GM19468 (cell line): ENCODE results near the gene ACER3.
"Not testable (repeated sequence)": the region's sequence is repeated elsewhere in the genome, so short reads cannot be mapped to it uniquely, and the experiment has no call there.

Source experiments
- ATAC-seq: cut with Tn5 transposase; IDR thresholded peaks from one replicate; pipeline ENCODE4 v1.9.1; 2021; ENCODE audit warnings: mild to moderate bottlenecking, moderate library complexity, moderate number of reproducible peaks; ENCODE audit not compliant: unreplicated experiment; ENCODE audit errors: extremely low read depth

Gene ACER3

DNA sequence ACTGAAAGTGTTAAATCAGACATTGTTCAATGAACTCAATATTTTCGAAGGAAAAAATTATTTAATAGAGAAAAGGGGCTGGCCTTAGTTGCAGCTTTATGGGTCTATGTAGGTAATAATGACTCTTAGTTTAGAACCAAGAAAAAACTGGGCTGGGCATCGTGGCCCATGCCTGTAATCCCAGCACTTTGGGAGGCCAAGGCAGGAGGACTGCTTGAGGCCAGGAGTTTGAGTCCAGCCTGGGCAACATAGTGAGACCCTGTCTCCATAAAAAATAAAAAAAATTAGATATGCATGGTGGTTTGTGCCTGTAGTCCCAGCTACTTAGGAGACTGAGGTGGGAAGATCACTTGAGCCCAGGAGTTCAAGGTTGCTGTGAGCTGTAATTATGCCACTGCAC, 2.1 kb downstream of the ACER3 start:
- ATAC-seq, result not testable (repeated sequence)

DNA sequence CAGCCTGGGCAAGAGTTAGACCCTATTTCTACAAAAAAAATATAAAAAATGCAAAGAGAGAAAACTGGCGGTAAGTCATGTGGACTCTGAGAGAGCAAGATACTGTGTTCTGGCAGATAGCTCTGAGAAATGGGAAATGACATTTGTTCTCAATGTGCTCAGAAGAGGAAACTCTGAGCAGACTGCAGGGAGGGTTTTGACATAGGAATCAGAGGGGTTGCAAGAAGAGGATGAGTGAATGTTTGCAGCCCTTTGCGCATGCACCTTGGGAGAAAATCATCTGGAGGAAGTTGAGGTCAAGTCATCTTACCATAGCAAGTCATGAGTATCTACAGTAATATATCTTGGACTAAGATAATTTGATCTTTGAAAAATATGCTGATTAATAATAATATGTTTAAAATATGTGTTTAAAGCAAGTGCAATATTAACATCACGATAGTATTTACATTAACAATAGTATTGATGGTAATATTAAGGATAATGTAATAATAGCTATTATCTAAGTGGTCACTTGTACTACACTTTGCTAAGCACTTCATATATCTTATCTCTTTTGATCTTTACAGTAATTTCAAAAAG, 2.6 kb downstream of the ACER3 start:
- no peak for ATAC-seq

DNA sequence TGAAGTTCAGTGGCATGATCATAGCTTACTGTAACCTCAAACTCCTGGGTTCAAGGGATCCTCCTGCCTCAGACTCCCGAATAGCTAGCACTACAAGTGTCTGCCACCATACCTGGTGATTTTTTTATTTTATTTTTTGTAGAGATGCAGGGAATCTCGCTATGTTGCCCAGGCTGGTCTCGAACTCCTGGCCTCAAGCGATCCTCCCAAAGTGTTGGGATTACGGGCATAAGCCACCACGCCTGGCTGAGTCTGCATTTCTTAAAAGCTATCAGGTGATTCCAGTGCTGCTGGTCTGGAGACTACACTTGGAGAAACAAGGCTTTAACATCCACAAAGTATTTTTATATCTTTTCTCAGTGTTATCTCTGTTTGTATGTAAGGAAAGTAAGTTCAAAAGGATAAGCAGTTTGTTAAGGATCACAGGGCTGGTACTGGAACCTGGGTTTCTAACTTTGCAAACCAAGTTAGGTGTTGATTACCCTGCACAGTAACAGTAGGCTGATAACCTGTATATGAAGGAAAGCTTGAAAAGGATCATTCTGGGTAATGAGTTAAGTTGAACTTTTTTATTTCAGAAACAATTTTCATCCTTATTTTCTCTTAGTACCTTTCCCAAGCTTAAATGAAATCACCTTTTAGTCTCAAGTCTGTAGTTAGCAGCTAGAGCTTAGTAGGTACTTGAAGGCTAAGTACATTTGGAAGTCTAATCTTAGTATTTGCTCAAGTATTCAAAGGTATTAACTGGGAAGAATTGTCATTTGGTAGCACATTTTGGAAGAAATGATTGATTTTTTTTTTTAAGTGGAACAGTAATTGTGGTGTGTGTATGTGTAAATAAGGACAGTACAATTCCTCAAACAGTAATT, 12.5 kb downstream of the ACER3 start:
- ATAC-seq, result no peak

DNA sequence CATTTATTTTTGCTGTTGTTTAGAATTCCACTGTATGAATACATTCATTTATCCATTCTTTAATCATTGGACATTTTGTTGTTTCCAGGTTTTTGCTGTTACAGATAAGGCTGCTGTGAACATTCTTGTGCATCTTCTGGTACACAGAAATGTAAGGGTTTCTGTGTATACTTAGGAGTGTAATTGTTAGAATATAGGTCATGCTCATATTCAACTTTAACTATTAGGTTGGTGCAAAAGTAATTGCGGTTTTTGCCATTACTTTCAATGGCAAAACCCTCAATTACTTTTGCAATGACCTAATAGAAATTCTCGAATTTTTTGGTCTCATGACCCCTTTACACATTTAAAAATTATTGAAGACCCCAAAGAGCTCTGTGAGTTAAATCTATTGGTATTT, 17.3 kb downstream of the ACER3 start:
- ATAC-seq, result no peak

DNA sequence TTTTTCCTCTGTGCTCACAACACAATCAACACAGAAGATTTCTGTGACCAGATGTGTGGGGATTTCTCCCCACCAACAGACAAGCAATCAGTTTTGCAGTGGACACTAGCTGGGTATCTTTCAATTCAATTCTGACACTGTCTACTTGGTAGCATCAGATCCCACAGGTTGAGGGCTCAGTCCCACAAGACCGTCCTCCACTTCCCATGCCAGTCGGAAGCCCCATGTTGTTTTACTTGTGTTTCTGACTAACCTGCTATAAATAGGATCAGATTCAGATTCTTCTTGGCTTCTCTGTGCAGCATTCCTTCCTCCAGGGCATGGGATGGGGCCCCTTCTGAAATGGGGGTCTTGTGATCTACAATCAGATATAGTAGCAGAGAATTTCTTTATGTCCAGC, 19.6 kb downstream of the ACER3 start:
- no peak for ATAC-seq

DNA sequence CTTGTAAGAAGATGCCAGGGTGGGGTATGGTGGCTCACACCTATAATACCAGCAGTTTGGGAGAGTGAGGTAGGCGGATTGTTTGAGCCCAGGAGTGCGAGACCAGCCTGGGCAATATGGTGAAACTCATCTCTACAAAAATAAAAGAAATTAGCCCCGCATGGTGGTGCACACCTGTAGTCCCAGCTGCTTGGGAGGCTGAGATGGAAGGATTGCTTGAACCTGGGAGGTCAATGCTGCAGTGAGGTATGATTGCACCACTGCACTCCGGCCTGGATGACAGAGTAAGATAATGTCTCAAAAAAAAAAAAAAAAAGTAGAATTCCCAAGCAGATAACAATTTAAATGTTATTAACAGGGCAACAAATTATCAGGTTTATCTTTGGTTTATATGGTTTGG, 20.2 kb downstream of the ACER3 start:
- ATAC-seq, result no peak

DNA sequence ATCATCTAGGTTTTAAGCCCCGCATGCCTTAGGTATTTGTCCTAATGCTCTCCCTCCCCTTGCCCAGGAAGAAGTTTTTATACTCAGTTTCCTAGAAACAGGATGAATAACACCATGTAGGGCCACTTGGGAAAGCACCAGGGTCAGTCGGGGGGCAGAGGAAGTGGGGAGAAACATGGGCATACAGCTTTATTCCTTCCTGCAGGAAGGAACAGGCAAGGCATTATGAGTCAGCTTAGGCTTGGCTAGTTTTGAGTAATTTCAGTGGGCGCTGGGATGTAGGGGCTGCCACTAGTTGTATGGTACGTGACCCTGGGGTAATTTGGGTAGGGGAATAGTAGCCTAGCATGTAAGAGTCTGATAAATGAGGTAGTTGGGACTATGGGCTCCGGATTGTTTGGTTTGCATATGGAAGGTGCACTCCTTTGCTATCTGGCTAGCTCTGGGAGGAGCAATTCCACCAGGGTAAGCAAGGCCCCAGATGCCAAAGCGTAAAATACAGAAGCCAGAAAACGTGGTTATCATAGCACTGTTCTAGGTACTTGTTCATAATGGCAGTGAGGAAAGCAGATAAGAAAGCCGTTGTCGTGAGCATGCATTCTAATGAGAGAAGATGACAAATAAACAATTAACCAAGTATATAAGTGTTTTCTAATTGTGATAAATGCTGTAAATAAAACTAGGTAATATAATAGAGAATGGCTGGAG, 24.8 kb downstream of the ACER3 start:
- no peak for ATAC-seq

DNA sequence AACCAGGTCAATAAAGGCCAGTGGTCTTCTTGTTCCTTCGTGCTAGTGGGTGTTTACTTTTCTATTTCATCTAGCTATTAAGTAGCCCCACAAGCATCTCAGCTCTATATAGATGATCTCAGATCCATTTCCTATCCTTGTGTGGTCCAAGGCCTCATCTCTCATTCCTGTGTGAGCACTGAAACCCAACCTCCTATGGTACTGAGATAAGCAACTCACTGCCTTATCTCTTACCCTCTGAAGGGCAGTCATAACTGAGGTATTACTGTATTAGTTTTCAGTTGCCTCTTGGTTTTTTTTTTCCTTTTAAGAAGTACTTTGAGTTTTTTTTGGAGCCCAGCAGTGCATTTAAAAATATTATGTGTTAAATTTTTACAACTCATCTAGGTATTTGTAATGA, 28.3 kb downstream of the ACER3 start:
- ATAC-seq, result no peak

DNA sequence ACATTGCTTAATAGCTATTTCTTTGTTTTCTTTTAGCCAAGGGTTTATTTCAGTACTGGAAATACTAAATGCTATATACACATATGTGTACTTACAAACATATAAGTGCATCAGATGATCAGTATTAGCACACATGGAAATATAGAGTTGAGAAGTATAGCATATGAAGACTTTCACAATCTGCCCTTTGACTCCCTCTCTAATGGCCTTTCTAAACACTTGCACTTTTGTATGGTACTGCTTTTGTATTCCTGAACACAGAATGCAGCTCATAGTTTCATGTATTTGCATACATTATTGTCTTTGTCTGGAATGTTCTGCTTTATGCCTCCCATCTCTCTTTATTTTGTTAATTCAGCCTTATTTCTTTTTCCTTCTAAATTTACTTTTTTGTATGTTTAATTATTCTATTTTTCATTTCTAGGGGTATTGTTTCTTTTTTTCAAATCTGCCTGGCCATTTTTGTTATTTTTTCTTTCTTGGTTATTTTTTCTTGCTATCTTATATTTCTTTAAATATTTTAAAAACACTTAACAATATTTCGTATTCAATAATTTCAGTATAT, 28.8 kb downstream of the ACER3 start:
- no peak for ATAC-seq

DNA sequence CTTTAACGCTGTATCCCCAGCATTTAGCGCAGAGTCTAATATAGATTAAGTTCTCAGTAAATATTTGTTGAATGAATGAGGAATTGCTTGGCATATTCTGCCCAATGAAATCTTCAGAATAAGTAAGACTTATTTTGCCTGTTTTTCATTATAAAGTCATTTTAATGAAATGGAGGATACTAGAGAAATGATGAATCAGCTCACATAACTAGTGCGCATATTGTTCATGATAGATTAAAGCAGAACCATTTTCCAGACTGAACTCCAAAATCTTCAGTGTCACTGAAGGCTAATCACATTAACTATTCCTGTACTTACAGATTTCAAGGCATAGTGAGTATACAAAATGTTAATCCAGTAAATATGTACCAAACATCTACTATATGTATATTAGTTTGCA, 29.6 kb downstream of the ACER3 start:
- ATAC-seq, result no peak

DNA sequence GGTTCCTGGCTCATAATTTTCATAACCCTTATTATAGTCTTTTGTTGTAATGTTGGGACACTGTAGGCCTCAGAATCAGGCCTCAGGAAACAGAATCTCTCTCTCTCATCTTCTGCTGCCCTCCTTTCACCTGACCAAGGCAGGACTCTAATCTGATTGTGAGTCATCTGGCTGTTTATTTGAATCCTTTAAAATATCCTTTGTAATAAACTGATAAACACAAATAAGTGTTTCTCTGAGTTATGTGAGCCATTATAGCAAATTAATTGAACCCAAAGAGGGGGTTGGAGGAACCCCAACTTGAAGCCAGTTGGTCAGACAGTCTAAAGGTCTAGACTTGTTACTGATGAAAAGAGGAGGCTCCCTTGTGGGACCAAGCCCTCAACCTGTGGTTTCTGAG, 30.6 kb downstream of the ACER3 start:
- ATAC-seq, result no peak

DNA sequence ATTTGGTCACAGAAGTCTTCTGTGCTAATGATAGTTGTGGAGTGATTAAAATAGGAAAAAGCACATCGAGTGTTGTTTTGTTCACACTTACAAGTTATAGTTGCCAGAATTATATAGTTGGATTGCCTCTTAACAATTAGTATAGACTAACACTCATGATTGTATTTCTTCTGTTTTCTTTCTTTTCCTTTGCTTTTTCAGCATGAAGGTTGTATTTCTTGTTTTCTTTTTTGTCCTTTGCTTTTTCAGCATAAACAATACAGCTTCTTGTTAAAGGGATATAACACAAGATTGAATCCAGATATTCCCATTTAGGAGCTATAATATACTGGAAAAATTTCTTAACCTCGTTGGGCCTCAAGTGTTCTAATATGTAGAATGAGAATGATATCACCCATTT, 31.1 kb downstream of the ACER3 start:
- ATAC-seq, result no peak

DNA sequence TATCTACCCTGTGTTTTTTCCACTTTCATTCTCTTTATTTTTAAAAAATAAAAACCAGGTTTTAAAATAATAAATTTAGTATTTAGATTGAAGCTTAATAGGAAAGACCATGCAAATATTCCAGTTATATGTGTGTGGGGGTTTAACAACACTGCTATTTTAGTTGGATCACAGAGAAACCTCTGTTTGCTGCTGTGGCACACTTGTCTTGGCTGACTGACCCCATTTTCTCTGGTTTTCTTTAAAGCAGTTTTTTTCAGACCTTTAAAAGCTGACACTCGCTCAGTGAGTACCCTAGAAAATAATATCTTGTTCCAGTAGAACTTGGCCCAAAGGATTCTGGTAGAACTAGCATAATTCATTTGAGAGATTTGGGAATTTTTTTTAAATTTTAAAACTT, 31.6 kb downstream of the ACER3 start:
- ATAC-seq, result no peak

DNA sequence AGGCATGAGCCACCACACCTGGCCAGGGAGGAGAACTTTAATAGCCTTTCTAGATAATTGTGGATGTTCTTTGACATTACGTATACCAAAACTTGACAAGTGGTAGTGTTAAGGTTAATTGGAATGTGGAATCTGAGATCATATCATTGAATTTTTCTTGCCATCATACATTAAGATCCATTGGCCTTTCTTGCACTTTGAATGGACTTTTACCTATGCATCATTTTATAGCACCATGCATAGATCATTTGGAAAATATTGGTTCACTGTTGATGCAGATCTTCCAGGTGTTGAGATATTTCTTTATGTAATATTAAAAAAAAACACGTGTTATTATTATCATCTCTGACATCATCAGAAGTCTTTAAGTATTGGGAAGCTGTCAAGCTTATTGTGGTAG, 36.5 kb downstream of the ACER3 start:
- ATAC-seq, result no peak

DNA sequence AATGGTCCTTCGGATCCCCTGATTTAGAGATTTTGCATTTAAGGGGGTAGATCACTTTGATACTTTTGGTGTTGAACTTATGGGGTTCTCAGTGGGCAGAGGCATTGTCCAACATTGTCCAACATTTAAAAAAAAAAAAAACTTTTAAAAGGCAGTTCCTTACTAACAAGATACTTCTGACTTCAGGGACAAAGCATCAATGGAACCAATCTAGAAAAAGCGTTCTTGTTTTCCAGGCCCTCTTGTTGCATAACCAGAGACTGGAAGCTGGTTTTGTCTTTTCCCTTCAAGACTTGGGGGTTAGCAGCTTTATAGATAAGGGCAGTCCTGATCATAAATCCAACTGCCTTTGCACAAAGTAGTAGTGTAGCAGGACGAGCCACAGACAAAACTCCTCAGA, 40.4 kb downstream of the ACER3 start:
- ATAC-seq, result no peak

DNA sequence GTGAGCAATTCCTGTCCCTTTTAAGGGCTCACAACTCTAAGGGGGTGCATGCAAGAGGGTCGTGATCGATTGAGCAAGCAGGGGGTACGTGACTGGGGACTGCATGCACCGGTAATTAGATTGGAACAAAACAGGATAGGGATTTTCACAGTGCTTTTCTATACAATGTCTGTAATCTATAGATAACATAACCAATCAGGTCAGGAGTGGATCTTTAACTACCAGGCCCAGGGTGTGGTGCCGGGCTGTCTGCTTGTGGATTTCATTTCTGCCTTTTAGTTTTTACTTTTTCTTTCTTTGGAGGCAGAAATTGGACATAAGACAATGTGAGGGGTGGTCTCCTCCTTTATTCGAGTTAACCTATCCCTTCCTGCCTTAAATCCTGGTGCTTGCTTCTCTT, 40.9 kb downstream of the ACER3 start:
- ATAC-seq, result not testable (repeated sequence)

DNA sequence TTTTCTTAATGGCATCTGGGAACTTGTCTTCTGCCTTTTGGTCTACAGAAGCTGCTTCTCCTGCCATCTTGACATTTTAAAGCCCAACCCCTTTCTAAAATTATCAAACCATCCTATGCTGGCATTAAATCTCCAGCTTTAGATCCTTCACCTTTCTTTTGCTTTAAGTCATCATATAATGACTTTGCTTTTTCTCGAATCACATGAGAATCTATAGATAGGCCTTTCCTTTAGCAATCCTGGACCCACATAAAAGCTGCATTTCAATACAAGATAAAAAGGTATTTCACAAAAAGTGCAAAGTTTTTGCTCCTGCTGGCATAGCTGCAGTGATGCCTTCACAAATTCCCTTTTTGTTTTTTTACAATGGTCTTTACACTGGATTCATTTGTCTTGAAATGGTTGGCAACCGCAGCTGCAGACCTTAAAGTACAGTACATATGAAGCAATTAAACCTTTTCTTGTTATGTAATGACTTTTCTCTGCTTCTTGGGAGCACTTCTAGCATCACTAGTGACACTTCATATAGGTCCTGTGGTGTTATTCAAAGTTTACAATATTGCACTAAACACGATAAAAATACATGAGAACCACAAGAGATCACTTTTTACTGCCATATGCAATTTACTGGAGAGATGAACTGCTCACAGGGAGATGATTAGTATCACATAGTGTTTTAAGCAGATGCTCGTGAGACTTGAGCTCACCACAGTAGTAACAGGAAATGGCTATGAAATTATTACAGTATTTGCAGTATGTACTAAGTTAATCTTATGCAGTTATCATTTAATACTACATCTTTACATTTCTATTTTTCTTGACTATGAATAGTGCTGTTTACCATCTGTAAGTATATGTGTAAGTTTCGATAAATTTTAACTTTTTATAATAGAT, 41.6 kb downstream of the ACER3 start:
- ATAC-seq, result no peak

DNA sequence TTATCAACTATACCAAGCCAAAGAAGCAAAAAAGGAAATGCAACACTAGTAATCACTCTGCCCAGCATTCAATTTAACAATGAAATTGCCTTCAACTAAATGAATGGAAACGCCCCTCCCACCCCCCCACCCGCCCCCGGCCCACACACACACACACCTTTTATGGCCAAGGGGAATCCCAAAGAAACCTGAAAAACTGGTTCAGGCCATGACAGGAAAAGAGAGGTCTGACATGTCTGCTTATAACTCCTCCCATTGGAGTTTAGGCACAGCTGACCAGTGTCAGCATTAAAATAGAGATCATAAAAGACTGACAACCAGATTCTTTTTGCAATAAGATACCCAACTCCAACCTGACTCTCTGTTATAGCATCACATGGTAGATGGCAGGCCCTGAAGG, 42.6 kb downstream of the ACER3 start:
- ATAC-seq, result no peak

DNA sequence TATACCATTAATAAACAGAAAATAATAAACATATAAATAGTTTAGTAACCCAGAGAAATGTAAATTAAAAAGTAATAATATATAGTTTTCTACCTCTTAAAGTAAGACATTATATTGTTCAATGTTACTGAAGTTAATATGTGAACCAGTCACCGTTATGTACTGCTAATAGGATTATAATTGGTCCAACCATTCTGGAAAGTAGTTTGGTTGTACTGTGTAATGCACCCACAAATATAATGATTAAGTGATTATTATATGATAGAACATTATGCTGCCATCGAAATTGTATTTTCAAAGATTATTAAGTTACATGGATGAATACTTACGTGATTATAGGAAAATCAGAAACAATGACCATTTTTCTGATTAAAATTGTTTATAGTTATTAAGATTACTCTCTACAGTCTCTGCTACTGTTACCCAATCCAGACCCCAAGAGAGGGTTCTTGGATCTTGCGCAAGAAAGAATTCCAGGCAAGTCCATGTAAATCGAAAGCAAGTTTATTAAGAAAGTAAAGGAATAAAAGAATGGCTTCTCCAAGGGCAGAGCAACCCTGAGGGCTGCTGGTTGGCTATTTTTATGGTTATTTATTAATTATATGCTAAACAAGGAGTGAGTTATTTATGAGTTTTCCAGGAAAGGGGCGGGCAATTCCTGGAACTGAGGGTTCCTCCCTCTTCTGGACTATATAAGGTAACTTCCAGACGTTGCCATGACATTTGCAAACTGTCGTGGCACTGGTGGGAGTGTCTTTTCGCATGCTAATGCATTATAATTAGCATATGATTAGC, 50.1 kb downstream of the ACER3 start:
- ATAC-seq, result no peak
